HG03565 (cell line): ENCODE results near the gene PSORS1C2.

ENCODE experiments used
- ATAC-seq: cut with Tn5 transposase; IDR thresholded peaks from one replicate; pipeline ENCODE4 v1.9.1; 2021; ENCODE audit warnings: mild to moderate bottlenecking, moderate library complexity; ENCODE audit not compliant: unreplicated experiment

The PSORS1C2 gene

DNA sequence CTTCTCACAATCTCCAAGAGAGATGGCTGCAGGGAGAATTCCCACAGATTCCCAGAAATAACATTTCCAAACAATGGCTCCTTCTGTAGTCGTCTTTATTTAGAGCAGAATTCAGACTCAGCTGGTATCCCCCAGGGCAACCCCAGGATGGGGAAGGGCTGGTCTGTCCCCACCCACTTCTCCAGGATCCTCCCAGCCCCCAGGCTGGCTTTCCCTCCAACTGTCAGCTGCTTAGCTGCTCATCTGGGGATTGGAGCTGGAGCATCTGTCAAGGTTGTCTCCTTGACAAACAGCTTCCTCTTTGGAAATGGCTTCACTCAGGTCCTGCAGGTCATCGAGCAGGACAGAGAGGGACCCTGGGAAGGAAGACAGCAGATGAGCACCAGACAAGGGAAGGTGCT lies 3.5 kb upstream of the PSORS1C2 start:
- ATAC-seq: no peak

DNA sequence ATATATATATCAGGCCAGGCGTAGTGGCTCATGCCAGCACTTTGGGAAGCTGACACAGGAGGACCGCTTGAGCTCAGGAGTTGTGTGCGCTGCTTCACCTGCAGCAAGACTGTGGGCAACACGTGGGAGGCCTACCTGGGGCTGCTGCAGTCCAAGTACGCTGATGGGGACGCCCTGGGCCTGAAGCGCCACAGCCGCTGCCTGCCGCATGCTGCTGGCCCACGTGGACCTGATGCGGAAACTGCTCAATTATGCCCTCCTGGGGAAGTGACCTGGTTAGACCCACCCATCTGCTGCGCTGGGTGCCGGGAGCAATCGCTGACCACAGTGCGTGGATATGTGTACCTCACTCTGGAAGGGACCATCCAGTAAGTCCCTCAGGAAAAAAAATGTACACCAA lies 1.8 kb upstream of the PSORS1C2 start:
- ATAC-seq: no peak

DNA sequence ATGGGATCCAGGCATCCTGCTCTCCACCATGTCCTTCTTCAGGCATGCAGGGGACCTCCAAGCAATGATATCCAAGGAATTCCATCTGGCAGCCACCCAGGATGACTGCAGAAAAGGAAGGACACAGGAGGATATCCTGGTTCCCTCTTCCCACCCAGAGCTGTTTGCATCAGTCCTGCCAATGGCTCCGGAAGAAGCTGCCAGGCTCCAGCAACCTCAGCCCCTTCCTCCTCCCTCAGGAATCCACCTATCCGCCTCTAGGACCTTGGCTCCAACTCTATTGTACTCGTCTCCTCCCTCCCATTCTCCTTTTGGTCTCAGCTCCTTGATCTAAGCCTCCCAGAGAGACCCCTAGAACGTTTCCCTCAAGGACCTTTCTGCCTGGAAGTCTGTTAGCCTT lies 733 bp upstream of the PSORS1C2 start:
- ATAC-seq: no peak

DNA sequence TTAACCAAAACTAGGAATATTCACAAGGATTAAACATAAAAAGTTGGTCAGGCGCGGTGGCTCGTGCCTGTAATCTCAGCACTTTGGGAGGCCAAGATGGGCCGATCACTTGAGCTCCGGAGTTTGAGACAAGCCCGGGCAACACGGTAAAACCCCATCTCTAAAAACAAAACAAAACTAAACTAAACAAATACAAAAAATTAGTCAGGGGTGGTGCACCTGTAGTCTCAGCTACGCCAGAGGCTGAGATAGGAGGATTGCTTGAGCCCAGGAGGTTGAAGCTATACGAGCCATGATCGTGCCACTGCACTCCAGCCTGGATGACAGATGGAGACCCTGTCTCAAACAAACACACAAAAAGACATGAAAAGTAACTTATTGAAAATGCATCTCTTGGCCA lies 3.2 kb downstream of the PSORS1C2 start:
- ATAC-seq: no peak

DNA sequence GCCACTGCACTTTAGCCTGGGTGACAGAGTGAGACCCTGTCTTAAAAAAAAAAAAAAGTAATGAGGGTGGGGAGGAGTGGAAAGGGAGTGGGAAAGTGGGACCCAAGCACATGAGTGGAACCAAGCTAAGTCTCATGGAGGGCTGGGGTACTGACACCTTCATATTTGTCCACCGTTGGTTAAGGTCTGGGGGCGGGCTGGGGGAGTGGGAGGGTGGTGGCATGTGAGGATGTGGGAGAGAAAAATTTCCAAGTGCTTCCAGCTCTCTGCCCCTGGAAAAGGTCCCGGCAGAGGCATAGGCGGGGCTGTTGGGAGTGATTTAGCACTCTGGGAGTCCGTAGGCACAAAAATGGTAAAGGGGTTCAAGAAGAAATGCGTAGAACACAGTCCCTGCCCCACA lies 6.1 kb downstream of the PSORS1C2 start:
- no peak for ATAC-seq

DNA sequence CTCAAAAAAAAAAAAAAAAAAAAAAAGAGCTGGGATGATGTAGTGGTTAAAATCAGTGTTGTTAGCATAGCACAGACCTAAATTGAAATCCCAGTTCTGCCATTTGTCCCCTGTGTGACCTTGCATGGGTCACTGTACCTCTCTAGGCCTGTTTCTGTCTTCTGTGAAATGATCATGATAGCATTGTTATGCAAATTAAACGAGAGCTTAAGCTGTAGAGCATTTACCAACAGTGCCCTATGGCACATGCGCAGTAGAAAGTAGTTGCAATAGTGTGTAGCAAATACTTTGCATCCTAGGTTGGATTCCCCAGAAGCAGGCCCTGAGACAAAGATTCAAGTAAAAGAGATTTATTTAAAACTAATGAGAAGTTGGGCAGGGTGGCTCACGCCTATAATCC lies 7.3 kb downstream of the PSORS1C2 start:
- ATAC-seq: no peak

DNA sequence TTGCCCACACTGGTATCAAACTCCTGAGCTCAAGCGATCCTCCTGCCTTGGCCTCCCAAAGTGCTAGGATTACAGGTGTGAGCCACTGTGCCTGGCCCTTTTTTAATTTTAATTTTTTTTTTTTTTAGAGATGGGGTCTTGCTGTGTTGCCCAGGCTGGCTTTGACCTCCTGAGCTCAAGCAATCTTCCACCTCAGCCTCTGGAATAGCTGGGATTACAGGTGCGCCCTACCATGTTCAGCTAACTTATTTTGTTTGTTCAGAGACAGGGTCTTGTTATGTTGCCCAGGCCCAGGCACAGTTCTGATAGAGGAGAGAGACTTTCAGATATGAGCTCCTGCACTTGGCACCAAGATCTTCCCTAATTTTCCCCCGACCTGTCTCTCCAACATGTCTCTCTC lies 8.1 kb downstream of the PSORS1C2 start:
- ATAC-seq: no peak

DNA sequence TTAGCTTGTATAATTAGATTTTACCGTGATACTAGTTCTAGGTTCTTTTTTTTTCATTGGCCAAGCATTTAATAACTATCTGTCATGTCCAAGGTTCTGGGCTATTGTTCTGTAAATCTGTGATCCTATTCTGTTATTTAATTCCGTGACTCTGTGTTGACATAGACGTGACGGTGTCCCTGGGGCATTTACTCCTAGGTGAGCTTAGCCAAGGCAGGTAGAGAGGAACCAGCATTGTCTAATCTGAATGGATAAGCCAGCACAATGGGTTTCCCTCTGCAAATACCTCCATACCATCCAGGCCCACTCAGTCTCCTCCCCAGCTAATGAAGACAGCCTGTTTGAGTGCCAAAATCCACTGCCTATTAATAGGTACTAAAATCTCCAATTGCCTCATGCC lies 9.7 kb downstream of the PSORS1C2 start:
- ATAC-seq: no peak

DNA sequence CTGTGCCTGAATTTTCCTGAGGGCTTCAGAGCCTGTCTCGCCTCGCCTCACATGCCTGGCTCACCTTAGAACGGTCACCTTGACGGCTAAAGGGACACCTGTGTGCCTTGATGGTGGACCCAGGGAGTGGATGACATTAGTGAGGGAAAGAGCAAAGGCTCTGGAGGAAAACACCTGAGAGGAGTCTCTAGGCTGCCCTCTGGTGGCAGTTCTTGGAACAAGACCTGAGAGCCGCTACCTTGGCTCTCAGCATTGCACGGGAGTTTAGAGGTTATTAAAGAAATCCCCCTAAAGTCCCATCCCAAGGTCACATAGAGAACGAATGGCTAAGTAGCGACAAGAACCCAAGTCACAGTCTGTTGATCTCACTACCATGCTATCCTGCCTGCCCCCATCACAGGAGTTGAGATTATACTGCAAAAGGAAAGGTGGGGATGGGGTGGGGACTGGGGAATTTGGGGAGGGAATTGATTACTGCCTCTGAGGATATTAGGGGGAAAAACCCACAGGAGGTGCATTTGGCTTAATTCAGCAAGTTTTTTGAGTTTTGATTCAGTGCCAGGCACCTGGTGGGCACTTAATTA lies 10.7 kb downstream of the PSORS1C2 start:
- ATAC-seq: no peak

DNA sequence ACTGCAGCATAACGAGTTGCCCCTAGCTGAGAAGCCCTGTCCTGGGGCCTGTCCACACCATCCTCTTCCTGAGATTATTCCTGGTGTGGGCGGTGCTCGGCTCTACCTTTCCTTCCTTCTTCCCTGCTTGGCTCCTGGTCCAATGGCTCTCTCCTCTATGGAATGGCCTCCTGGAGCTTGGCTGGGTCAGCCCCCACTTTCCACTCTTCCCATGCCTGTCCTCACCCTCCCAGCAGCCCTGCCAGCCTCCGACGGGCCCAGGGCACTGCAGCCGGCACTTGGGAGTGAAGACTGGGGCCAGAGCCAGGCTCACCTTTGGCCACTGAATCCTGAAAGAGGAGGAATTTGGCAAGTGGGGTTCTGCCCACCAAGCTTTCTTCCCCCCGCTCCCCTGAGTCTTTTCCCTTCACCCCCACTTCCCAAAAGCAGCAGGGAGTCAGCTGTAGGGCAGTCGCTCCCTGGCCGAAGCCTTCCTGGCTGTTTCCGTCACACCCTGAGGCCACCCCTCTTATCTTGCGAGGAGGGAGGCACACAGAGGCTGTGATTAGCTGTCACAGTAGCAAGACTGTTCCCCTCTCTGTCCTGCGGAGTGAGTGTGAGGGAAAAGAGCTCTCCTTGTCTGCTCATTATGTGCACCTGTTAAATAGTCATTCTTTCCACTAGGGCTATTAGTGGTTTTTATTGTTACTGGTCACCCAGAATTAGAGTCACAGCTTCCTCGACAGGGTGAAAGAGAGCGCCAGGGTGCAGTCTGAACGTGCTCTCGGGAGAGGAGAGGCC lies 12.3 kb downstream of the PSORS1C2 start:
- ATAC-seq: no peak

DNA sequence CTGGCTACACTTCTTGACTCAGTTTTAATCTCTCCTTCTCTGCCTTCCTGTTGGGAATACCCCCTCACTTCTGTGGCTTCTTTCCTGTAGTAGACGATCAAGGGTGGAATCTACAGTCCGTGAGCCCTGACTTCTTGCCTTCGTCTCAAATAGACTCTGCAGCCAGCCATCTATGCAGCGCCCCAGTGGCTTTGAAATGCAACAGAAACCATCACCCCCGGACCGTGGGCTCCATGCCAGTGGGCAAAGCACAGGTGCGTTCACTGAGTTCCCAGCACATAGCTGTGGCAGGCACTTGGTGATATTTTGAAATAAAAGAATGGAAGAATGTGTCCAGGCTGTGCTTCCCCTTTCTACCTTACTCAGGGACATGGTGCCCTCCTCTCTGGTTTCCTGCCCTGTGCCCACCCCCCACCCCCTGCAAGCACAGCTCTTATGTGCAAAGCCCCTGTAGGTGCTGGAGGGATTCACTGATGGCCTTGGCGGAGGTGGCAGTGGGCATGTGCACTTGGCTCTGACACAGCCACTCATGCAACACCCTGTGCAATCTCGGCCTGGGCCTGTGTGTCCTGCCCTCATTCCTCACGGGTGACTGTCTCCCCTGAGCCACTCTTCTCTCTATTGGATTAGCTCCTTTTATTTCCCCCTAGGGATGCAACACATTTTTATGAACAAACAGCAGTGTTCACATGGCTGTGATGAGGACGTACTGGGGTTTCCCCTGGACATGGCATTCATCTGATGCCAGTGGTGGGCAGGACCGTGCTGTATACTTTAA lies 13.1 kb downstream of the PSORS1C2 start:
- no peak for ATAC-seq

DNA sequence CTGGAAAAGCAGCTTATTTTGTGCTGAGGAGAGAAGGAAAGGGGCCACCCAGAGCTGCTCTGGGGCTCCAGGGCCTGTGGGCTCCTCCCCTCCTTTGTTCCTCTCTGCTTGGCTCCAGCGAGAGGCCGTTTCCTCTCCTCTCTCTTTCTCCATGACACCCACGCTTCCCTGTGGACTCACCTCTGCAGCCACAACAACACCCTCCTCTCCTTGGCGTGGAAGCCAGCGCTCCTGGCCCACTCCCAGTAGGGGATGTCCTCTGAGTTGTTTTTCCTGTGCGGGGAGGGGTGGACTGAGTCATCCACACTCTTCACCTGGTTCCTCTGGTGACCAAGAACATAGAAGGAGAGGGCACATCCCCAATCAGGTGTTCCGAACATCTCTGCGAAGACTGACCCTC lies 13.7 kb downstream of the PSORS1C2 start:
- no peak for ATAC-seq

DNA sequence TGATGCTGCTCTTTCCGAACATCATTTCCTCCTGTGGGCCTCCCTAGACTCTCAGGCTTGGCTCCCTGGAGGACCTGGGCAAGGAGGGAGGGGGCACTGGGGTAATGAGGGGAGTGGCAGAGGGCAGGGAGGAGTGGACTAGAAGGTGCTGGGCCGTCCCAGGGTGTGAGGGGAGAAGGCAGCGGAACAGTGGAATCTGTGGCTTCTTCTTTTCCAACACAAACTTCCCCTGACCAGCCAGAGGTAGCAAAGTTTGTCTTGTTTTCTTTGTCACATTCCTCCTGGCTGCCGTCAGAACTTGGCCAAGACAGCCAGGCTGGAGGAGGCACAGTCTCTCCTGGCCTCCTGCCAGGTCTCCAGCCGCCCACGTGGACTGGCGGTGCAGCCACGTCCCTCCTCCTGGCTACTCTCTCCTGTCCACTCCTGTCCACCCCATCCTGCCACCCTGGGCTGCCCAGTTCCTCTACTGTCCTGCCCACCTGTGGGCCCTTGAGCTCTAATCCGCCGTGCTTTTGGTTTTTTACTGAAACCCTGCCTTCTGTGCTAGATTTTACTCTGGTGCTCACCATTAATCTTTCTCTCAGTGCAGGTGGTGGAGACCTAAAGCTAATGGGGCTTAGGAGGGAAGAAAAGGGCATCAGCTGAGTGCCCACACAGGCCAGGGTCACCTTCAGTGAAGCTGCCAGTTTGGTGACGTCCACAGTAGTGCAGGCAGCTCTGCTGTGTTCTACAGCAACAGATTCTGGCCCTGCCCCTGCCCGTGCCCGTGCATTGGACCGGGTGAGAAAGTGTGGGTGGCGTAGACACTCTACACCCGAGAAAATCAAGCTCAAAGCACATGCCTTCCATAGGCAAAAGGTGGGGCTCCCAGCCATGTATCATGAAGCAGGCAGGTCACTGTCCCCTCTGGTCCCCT lies 15.8 kb downstream of the PSORS1C2 start:
- ATAC-seq: no peak

DNA sequence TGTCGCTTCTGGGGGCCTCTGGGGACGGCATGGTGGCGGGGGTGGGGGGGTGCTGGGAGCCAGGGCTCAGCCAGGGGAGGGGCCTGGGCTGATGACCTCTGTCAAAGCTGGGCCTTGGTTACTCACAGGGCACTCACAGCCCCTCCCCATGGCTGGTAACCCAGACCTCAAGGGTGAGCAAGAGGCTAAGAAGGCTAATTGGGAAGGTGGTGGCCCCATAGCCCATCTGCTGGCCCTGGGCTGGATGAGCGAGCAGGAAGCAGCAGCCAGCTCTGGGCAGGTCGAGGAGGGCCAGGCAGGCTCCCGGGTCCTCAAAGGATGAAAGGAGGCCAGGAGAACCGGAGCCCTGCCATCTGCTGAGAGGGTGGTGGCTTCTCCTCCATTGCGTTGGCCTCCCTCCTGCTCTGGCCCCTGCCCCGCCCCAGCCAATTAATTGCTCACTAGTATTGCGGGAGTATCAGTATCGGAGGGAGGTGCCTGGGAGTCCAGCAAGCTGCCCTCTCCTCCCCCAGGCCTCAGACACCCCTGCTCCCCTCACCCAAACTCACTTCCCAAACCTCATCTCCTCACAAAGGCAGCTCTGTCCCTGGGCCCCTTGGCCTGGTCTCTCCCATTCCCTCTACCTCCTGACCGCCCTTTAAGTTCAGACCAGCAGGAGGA lies 17.6 kb downstream of the PSORS1C2 start:
- no peak for ATAC-seq

DNA sequence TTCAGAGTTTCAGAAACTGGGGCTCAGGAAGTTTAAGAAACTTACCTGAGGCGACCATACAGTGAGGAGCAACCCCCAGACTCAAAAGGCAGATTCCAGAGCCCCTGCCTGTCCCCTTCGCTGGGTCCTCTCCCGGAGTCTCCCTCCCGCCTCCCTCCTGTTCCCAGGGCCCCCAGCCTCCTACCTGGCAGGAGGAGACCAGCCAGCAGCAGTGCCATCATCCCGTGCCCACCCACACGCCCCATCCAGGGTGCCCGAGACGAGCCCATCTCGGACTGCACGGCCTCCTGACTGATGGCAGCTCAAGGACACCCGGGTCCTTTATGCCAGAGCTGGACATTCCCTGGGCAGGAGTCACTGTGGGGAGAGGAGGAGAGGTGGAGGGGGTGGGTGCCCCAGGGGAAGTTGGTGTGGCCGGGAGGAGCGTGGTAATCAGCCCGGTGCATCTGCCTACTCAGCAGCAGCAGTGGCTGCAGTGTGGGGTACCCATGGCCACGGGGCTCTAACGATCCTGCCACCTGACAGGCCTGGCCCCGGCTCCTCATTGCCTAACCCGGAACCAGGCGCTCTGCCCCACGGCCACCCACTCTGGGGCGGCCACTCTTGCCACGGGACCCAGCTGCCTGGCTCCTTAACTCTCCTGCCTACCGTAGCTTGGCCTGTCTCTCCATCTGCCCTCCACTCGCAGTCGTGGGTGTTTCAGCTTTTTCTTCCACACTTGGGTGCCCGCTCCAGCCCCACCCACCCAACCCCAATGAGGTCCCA lies 18.5 kb downstream of the PSORS1C2 start, which contains the start of gene CDSN:
CDSN (minus strand) TSS at position 296 of the 765 bp plus-strand sequence; CDS start at position 269, 27 bp downstream.
- ATAC-seq: no peak

DNA sequence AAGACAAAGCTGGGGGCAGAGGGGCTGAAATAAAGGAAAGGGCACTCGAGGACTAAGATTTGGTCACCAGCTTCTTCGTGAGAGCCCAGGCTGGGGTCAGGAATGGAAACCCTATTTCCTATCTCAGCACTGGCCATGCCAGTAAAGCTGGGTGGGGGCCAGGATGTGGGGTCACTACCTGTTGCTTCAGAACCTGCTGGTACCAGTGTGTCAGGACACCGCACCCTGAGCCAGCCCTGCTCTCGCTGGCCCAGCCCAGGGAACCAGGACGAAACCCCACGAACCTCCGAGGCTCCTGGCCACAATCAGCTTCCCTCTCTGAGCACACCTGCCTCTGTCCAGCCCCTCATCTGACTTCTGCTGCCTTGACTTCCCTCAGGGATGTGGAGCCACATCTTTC lies 20.7 kb downstream of the PSORS1C2 start:
- no peak for ATAC-seq

DNA sequence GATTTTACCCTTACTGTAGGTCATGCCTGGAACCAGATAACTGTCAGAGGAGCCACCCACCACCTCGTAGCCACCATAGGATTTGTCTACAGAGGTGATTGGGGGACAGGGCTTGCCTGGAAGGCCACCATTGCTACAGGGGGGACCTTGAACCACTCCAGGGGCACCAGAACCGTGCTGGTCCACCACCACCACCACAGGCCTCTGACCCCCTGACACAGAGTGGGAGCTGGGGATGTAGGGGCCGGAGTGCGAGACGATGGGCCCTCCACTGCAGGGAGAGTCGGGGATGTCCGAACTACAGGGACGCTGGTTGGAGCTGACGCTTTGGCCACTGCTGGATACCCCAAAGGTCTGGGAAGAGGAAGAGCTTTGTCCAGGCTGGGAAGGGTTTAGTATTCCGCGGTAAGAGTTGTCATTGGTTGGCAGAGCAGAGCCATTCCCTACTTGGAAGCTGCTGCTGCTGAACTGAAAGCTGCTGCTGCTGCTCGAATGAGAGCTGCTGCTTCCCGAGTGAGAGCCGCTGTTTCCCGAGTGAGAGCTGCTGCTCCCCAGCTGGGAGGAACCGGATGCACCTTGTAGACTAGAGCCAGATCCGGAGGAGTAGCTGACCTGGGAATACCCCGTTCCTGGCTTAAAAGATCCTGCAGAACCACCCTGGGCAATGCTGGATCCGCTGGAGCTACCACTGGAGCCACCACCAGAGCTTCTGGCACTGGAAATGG lies 22.0 kb downstream of the PSORS1C2 start:
- ATAC-seq: no peak

DNA sequence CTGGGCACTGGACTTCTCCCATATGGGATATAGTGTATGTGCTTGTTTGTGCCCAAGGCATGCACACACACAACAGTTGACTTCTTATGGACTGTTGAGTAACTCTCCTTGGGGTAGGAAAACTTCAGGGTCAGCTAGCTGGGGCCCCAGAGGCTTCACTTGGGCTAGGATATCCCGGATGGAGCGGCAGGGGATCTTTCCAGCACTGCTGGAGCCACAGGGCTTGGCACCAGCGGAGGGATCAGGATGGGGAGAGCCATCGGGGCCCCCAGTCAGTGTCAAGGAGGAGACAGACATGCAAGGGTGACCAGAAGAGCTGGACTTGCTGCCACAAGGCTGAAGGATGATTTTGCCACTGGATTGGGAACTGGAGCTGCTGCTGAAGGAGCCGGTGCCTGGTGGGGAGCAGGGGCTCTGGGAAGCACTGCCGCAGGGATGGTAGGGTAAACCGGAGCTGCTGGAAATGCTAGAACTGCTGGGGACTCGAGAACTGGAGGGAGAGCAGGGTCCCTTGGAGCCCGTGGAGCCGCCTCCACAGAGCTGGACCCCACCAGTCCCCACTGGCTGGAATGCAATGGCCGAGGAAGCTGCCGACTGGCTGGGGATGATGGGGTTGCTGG lies 22.8 kb downstream of the PSORS1C2 start:
- ATAC-seq: no peak
